ENCODE results near the gene ANXA4.
"Not testable (repeated sequence)": the region's sequence is repeated elsewhere in the genome, so short reads cannot be mapped to it uniquely, and the experiment has no call there.

ANXA4 gene

GRCh38 chr2:69762025-69762424, 20.1 kb downstream of the ANXA4 start:
- no peak for DNase-seq

GRCh38 chr2:69762513-69763494, 20.9 kb downstream of the ANXA4 start:
- no peak for DNase-seq

GRCh38 chr2:69763831-69764230, 21.9 kb downstream of the ANXA4 start:
- not testable (repeated sequence) for DNase-seq

- no peak for DNase-seq
These were observed 22.6 kb downstream of the ANXA4 start for GRCh38 chr2:69764286-69765095.

- DNase-seq = no peak
These were observed 23.1 kb downstream of the ANXA4 start for GRCh38 chr2:69765096-69765380.

GRCh38 chr2:69766014-69766413, 24.1 kb downstream of the ANXA4 start:
- no peak for DNase-seq

GRCh38 chr2:69767034-69767433, 25.1 kb downstream of the ANXA4 start:
- no peak for DNase-seq

- DNase-seq = no peak
These were observed 26.3 kb downstream of the ANXA4 start for GRCh38 chr2:69768235-69768634.

GRCh38 chr2:69768789-69769188, 26.9 kb downstream of the ANXA4 start:
- no peak for DNase-seq

GRCh38 chr2:69769272-69769671, 27.3 kb downstream of the ANXA4 start:
- no peak for DNase-seq

GRCh38 chr2:69770193-69770702, 28.3 kb downstream of the ANXA4 start:
- DNase-seq = no peak

GRCh38 chr2:69770747-69771146, 28.8 kb downstream of the ANXA4 start:
- no peak for DNase-seq

GRCh38 chr2:69771461-69771860, 29.5 kb downstream of the ANXA4 start:
- DNase-seq = no peak

GRCh38 chr2:69773206-69773605, 31.3 kb downstream of the ANXA4 start:
- DNase-seq = no peak

- not testable (repeated sequence) for DNase-seq
These were observed 32.5 kb downstream of the ANXA4 start for GRCh38 chr2:69774258-69774983.

- DNase-seq = no peak
These were observed 33.3 kb downstream of the ANXA4 start for GRCh38 chr2:69774984-69775982.

GRCh38 chr2:69776886-69777785, 35.2 kb downstream of the ANXA4 start:
- no peak for DNase-seq

GRCh38 chr2:69777786-69778105, 35.8 kb downstream of the ANXA4 start:
- no peak for DNase-seq

GRCh38 chr2:69779258-69780001, 37.5 kb downstream of the ANXA4 start:
- DNase-seq = no peak

- DNase-seq = no peak
These were observed 39.0 kb downstream of the ANXA4 start for GRCh38 chr2:69780921-69781320.

Measured in eye (tissue), 1 donor.